A549 treated with CORT108297 at 1 μM for 4 hours (cell line): ENCODE data around the gene EML5. TPM values are rescaled to one million over a fixed set of nuclear protein-coding genes. Genes with fewer than 3 reads are reported as not detected.

Source experiments
- total RNA-seq: library from RNA; stranded (reverse); fragments of 200-300 nt; extraction: Qiagen RNA extraction; gene quantifications from 5 replicates; pipeline ENCODE4 v1.2.3, GENCODE V29; 2022

EML5 gene
- 0.47 to 0.76 TPM (median 0.63 TPM) in 5 replicates for total RNA-seq

GRCh38 chr14:88792473-88793258, at the start of gene EML5:
TSS of gene EML5 (minus strand) at chr14:88792953. CDS start at chr14:88792503, 450 bp downstream.

GRCh38 chr14:88824314-88825077, 31.7 kb upstream of the EML5 start, which contains the start of gene TTC8:
TSS of gene TTC8 (plus strand) at chr14:88824651. CDS start at chr14:88824708, 57 bp downstream.

GRCh38 chr14:88562831-88563686, 229.7 kb downstream of the EML5 start, which contains the start of gene ZC3H14:
TSS of gene ZC3H14 (plus strand) at chr14:88563037. CDS start at chr14:88563134, 97 bp downstream.

Other genes with a start within 250 kb of the EML5 start
- 7.6 to 10.5 TPM (median 8.7 TPM) in 5 replicates for gene PTPN21, start 237.9 kb downstream of the EML5 start, total RNA-seq
- 56.4 to 68.1 TPM (median 63.8 TPM) in 5 replicates for gene ZC3H14, start 229.9 kb downstream of the EML5 start, total RNA-seq
- 39.7 to 43.2 TPM (median 40.8 TPM) in 5 replicates for gene TTC8, start 31.7 kb upstream of the EML5 start, total RNA-seq